GM12878 (cell line): ENCODE data around the gene CENPQ. TPM values are rescaled to one million over a fixed set of nuclear protein-coding genes. Genes with fewer than 3 reads are reported as not detected.

Experiments used
- CBFB ChIP-seq: IDR thresholded peaks from 2 replicates; pipeline ENCODE4 v1.6.1; 2016; ENCODE audit warnings: antibody characterized with exemption, low read depth
- ELK1 ChIP-seq: IDR thresholded peaks from 2 replicates; pipeline ENCODE4 v1.6.1; 2012; ENCODE audit warnings: low read depth, low read length, improper control_type of control experiment
- IKZF1 ChIP-seq: fragments of 450-650 bp; conservative IDR thresholded peaks from 2 replicates; pipeline ENCODE4 v1.6.1; 2017; ENCODE audit warnings: antibody characterized with exemption, mild to moderate bottlenecking
- IRF5 ChIP-seq: fragments of 450-650 bp; IDR thresholded peaks from 2 replicates; pipeline ENCODE4 v1.6.1; 2017; ENCODE audit warnings: borderline replicate concordance
- MXI1 ChIP-seq: fragments of 150-350 bp; IDR thresholded peaks from 2 replicates; pipeline ENCODE4 v1.6.1; 2011; ENCODE audit warnings: low read depth, mild to moderate bottlenecking, inconsistent platforms, low read length, improper control_type of control experiment
- NFIC ChIP-seq: IDR thresholded peaks from 2 replicates; pipeline ENCODE4 v1.6.1; 2012; ENCODE audit warnings: low read depth, mild to moderate bottlenecking, inconsistent platforms, low read length, moderate library complexity
- NFYB ChIP-seq: IDR thresholded peaks from 2 replicates; pipeline ENCODE4 v1.6.1; 2011; ENCODE audit warnings: low read depth, mild to moderate bottlenecking, low read length, improper control_type of control experiment, moderate library complexity; ENCODE audit not compliant: insufficient read depth
- NR2C1 ChIP-seq: fragments of 450-650 bp; IDR thresholded peaks from 2 replicates; pipeline ENCODE4 v1.6.1; 2017; ENCODE audit warnings: antibody characterized with exemption, mild to moderate bottlenecking, moderate library complexity
- PAX8 ChIP-seq: fragments of 450-650 bp; IDR thresholded peaks from 2 replicates; pipeline ENCODE4 v1.6.1; 2017; ENCODE audit warnings: mild to moderate bottlenecking, moderate library complexity
- PRDM15 ChIP-seq: fragments of 450-650 bp; formaldehyde crosslinking; IDR thresholded peaks from 2 replicates; pipeline ENCODE4 v1.4.0; 2020; ENCODE audit warnings: mild to moderate bottlenecking, moderate library complexity
- RAD51 ChIP-seq: fragments of 450-650 bp; IDR thresholded peaks from 2 replicates; pipeline ENCODE4 v1.6.1; 2016; ENCODE audit warnings: moderate library complexity, mild to moderate bottlenecking, inconsistent platforms
- RELA ChIP-seq: fragments of 450-650 bp; IDR thresholded peaks from 2 replicates; pipeline ENCODE4 v1.8.0; 2014; ENCODE audit warnings: borderline replicate concordance; ENCODE audit not compliant: partially characterized antibody
- RELB ChIP-seq: fragments of 450-650 bp; IDR thresholded peaks from 2 replicates; pipeline ENCODE4 v1.6.1; 2017; ENCODE audit warnings: low read depth, mild to moderate bottlenecking, moderate library complexity
- SREBF1 ChIP-seq: IDR thresholded peaks from 2 replicates; pipeline ENCODE4 v1.6.1; 2012; ENCODE audit warnings: mild to moderate bottlenecking, low read length
- SREBF2 ChIP-seq: IDR thresholded peaks from 2 replicates; pipeline ENCODE4 v1.6.1; 2012; ENCODE audit warnings: mild to moderate bottlenecking, low read length
- SUZ12 ChIP-seq: fragments of 200-600 bp; sonication (generic); IDR thresholded peaks from one replicate; pipeline ENCODE4 v1.6.1; 2018; ENCODE audit warnings: antibody characterized with exemption, mild to moderate bottlenecking; ENCODE audit not compliant: unreplicated experiment
- WRNIP1 ChIP-seq: IDR thresholded peaks from 2 replicates; pipeline ENCODE4 v1.6.1; 2011; ENCODE audit warnings: low read depth, low read length, improper control_type of control experiment, borderline replicate concordance
- ZBTB33 ChIP-seq: fragments of 450-650 bp; IDR thresholded peaks from 2 replicates; pipeline ENCODE4 v1.6.1; 2017; ENCODE audit warnings: mild to moderate bottlenecking
- ZNF384 ChIP-seq: IDR thresholded peaks from 2 replicates; pipeline ENCODE4 v1.6.1; 2012; ENCODE audit warnings: low read depth, mild to moderate bottlenecking, low read length, improper control_type of control experiment, borderline replicate concordance
- polyA plus RNA-seq, 11 experiments: library from polyadenylated mRNA; depleted of rRNA in 4 of 11; unstranded in 6 of 11; stranded (reverse) in 5 of 11; fragments of >200 nt; fragmentation: Nextera tagmentation in 4 of 11; fragmentation: Illumina TruSeq in 1 of 11; extraction: Ambion mirVana in 4 of 11; extraction: Trizol in 1 of 11; gene quantifications; 1 replicate in 1 of 11; 2 replicates in 10 of 11; pipeline versions ENCODE4 v1.2.1 to v1.2.3, GENCODE V29; 2011 to 2016; ENCODE audit warnings: inconsistent platforms in 2 of 11, missing spikeins in 2 of 11, low read depth in 1 of 11
- total RNA-seq, 4 experiments: library from RNA; depleted of rRNA in 3 of 4; stranded (reverse); fragments of >200 nt in 3 of 4; fragmentation: Illumina TruSeq in 1 of 4; extraction: Trizol in 1 of 4; gene quantifications; 2 replicates each; pipeline versions ENCODE4 v1.2.1 to v1.2.3, GENCODE V29; 2013 to 2021

CENPQ gene
- total and polyA plus RNA-seq, 10 of the 15 experiments (the other 5 are each of a cell fraction or from before 2014, with no cell fraction given): 7.4 to 34.2 (median 17.8) TPM

- TF ChIP-seq ZBTB33 (no peak), MXI1 (peak; percentile 88; the same call in 1 of the 2 replicates), NR2C1 (peak; percentile 89), ZNF384 (no peak), NFIC (0 out of 2 replicates have a peak, but pooled peaks have one; percentile 46), WRNIP1 (no peak), SREBF2 (no peak), PRDM15 (CRISPR knock-in tag) (no peak), SREBF1 (no peak), RAD51 (no peak), SUZ12 (no peak), CBFB (peak; percentile 63; the same call in 1 of the 2 replicates), ELK1 (peak; percentile 52; the same call in 1 of the 2 replicates), NFYB (peak; percentile 72; the same call in 1 of the 2 replicates), RELB (peak; percentile 97), IKZF1 (peak; percentile 73), IRF5 (no peak), PAX8 (no peak), RELA (peak; percentile 35)
Measured at GRCh38 chr6:49462927-49463611, at the start of gene CENPQ, which contains the start of gene MMUT (continued).
